Stimulated activated naive CD4-positive, alpha-beta T cell treated with Interleukin-2 at 50 U/mL for 16 hours (primary cell): ENCODE results near the gene STAU1.
"Not testable (repeated sequence)": the region's sequence is repeated elsewhere in the genome, so short reads cannot be mapped to it uniquely, and the experiment has no call there.

ENCODE experiments used
- DNase-seq: peaks from one replicate; lab custom pipeline; 2025; lab: John Stamatoyannopoulos, UW

STAU1 gene

DNA sequence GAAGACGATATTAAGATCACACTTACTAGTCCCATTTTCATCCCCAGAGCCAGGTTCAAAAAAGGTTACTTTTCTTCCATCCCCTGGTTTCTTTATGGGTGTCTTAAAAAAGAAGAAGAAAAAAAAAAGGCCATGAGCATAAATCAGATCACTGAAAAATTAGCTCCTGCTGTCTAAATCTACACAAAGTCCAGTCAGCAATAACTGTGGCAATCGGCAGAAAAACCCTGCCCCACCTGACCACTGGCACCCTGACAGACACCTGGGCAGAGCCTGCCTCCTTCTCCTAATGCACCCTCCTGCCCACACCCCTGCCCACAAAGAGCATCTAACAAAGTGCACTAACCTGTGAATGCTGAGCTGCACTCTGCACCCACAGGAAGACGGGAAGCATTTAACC is 69.8 kb downstream of the STAU1 start:
- DNase-seq = no peak

DNA sequence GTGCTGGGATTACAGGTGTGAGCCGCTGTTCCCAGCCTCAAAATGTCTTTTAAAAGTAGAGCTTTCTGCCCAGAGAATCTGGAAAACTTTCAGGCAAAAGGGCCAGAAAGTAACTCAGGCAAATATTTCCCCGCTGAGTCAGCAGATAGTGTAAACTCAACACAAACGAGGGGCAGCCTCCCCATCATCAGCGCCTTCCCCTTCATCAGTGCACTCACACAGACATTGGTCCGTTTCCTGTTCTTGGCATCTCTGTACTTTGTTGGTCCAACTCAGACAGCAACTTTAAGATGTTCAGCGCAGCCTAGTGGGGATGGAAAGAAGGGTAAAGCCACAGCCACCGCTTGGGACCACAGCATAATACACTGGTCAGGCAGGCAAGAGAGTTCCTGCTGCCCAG is 72.6 kb downstream of the STAU1 start:
- DNase-seq = no peak

DNA sequence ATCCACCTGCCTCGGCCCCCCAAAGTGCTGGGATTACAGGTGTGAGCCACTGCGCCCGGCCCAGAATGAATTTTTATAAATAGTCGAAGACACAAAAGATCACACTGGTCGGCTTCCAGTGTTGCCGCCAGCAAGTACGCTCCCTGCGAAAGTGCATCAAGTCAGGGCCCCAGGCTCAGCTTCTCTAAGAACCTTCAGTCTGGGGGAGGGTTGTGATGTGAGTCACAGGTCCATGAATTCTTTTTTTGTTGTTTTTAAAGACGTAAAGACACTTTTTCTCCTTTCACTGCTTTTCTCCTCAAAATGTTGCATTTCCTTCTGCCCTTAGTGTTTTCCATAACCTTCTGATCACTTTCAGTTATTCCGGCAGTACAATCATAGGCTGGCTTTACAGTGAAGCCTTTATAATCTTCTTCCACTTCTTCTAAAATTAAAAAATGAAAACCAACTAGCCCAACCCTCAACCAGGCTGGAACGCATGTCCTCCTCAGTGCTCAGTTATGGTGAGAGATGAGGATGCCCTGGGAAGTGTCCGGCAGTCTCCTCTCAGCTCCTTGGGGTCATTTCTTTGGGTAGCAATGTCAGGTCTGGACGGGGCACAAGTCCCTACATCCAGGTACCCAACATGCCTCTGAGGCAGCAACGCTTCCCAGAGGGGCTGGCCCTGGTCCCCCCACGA is 75.4 kb downstream of the STAU1 start:
- no peak for DNase-seq

DNA sequence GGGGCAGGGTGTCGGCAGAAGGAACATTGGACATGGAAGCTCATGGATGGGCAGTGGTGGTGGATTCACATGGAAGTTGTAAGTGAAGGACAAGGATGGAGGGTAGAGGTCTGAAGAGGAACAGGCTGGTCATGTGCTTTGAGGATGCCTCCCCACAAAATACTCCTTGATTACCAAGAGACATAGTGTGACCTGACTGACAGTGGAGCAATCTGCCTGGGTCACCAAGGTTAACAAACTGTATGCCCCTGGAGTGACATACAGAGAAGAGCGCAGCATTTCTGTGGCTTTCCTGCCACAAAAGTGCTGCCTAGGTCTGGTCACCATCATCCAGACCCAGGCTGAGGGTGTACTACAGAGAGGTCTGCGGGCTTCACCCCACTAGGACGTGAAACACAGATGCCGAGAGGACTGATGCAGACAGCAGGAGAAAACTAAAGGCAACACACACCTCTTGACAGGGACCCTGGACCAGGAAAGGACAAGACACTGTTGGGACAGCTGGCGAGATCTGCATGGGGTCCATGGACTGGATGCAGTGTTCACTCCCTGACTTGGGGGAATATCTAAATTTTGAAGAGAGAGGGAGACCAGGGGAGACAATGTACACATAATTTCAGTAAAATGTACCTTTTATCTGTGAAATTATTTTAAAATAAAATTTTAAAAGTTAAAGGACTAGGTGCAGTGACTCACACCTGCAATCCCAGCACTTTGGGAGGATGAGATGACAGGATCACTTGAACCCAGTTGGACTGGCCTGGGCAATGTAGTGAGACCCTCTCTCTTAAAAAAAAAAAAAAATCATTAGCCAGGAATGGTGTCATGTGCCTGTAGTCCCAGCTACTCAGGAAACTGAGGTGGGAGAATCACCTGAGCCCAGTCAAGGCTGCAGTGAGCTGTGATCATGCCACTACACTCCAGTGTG is 77.1 kb downstream of the STAU1 start:
- DNase-seq = no peak

DNA sequence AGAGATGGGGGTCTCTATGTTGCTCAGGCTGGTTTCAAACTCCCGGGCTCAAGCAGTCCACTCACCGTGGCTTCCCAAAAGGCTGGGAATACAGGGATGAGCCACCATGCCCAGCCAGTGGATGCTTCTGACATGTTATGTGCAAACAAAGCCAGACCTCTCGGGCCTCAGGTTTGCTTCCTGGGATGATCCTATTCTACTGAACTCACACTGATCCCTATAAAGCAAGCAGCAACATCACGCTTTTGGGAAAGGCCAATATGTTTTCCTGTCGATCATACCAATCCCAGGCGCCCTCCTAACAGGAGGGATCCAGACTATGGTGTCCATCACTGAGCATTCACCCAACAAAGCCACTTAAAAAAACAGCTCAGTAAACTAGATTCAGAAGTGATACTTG is 81.8 kb downstream of the STAU1 start:
- DNase-seq = no peak

DNA sequence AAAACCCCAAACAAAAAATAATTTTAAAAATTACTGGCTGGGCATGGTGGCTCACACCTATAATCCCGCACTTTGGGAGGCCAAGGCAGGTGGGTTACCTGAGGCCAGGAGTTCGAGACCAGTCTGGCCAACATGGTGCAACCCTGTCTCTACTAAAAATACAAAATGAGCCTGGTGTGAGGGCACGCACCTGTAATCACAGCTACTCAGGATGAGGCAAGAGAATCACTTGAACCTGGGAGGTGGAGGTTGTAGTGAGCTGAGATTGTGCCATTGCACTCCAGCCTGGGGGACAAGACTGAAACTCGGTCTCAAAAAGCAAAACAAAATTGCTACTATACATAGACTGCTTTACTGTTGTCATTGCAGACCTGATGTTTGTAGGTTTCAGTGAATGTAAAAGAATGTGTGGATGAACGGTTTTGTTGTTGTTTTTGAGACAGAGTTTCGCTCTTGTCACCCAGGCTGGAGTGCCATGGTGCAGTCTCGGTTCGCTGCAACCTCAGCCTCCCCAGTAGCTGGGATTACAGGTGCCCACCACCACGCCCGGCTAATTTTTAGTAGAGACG is 83.1 kb downstream of the STAU1 start:
- not testable (repeated sequence) for DNase-seq

DNA sequence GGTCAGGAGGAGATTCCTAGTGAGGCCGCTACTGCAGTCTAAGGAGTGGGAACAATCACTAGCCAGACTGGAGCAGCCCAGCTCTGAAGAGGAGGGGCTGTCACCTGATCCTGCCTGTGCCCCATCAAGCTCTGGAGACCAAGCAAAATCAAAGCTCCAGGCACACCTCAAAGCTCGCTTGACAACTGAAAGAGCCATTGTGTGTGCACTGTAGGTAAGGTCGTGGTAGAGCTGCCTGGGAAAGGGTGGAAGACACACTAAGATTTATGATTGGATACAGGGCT is 83.8 kb downstream of the STAU1 start:
- DNase-seq = no peak

DNA sequence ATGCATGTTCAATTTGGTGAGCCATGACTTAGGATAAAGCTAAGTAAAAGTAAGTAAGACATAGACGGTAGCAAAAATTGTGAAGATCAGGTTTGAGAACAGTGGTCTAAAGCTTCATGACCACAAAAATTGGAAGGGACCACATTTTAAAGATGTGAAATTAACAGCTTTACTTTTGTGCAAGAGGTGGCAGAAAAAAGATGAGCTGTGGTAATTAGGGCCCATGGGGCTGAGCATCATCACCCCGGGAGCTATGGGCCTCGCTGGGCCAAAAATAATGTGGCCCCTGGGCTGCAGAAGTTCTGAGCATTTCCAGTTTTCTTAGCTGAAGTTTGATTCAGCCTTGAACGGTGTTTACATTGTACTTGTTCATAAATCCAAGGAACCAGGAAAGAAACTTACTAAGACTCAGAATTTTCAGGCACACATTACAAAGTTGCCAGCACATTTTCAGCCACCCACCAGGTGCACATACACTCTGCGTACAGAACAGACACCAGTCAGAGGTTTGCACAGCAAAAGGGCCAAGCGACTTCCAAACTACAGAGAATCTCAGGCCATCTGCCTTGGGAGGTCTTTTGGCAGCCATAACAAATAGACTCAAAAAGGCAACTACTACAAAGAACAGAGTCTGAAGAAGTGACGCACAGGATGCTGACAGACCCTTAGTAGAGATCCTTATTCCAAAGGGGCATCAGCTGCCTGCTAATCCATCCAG is 84.3 kb downstream of the STAU1 start:
- DNase-seq = no peak

DNA sequence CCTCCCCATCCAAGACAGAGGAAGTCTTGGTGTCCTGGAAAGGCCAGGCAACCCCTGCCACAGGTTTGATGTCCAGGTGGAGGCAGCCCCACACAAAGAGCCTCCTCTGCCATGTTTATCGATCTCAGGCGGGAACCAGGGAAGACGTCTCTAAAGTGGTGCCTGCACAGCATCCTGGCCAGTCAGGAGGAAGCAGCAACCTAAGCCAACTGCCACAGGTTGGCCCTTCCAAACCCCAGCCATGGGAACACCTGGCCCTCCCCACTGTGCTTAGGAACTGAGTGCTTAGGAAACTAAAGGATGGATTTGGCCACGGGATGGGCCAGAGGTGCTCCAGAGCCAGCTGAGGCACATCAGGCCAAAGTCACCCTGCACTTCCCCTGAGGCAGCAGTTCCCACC is 85.1 kb downstream of the STAU1 start:
- no peak for DNase-seq

DNA sequence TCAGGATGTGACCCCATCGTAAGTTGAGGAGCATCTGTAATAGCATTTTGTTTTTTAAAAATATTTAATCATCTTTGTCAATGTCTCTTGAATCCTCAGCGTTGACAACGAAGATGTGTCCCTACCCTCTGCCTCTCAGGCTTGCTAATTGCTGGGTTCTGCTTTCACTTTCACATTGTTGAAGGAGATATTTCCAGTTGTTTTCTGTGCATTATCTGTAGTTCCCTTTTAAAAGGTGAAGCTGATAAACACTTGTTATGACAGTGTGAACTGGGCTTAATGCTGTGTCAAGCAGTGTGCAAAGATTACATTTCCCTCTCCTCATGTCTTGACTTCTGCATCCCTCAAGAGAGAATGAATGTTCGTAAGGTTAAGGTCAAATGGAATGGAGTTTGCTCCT is 87.2 kb downstream of the STAU1 start:
- no peak for DNase-seq

DNA sequence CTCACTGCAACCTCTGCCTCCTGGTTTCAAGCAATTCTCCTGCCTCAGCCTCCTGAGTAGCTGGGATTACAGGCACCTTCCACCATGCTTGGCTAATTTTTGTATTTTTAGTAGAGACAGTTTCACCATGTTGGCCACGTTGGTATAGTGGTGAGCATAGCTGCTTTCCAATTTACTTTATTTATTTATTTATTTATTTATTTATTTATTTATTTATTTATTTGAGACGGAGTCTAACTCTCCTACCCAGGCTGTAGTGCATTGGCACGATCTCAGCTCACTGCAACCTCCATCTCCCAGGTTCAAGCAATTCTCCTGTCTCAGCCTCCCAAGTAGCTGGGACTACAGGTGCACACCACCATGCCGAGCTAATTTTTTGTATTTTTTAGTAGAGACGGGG is 87.8 kb downstream of the STAU1 start:
- not testable (repeated sequence) for DNase-seq

DNA sequence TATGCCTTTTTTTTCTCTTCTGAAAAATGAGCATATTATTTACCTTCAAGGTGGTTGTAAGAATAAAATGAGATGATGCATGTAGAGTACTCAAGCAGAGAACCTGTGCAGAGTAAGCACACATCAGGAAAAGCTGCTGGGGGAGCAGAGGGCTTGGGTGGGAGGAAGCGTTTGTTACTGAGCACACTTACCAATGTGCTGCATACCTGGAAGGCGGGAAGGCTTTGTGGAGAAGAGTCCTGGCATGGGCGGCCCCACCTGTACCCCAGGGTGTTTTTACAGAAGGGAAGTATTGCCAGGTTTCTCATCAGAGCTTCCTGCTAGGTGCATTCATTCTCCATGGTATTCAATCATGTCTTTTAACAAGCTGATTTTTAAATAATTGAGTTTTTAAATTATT is 89.1 kb downstream of the STAU1 start:
- no peak for DNase-seq

DNA sequence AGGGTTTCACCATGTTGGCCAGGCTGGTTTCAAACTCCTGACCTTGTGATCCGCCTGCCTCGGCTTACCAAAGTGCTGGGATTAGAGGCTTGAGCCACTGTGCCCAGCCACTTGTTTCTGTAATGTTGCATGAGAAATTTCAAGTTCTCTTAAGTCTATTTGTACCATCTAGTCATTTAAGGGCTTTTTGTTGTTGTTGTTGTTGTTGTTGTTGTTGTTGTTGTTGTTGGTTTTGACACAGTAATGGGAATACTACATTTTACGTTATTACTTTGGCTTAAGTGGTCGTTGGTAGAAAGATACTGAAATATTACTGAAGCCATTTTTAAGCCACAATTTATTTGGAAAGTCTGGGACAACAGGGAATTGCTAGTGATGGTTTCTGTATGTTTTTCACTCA is 90.0 kb downstream of the STAU1 start:
- DNase-seq = no peak

DNA sequence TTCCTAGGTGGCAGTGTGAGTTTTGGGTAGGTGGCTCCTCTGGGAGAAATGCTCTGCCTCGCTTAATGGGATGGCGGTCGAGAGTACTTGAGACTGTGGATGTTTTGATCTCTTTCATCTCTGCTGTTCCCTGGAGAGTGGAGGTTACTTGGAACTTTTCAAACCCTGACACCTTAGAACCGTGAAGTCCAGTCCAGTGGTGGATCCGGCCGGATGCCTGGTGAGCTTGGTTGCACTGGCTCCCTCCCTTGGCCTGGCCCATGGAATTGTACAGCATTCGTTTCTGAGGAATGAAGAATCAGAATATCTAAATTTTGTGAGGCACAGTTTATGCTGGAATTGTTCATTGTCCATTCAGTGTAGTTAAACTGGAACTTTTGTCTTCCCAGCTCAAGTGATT is 91.0 kb downstream of the STAU1 start:
- no peak for DNase-seq

DNA sequence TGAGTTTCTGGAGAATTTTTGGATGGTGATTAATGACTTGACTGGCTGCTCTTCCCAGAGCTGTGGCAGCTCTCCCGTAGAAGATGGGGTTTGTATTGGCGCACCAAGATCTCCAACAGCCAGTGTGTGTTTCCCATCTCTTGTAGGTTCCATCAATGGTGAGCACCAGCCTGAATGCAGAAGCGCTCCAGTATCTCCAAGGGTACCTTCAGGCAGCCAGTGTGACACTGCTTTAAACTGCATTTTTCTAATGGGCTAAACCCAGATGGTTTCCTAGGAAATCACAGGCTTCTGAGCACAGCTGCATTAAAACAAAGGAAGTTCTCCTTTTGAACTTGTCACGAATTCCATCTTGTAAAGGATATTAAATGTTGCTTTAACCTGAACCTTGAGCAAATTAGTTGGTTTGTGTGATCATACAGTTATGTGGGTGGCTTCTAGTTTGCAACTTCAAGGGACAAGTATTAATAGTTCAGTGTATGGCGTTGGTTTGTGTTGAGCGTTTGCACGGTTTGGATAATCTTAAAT is 91.9 kb downstream of the STAU1 start:
- DNase-seq = no peak

DNA sequence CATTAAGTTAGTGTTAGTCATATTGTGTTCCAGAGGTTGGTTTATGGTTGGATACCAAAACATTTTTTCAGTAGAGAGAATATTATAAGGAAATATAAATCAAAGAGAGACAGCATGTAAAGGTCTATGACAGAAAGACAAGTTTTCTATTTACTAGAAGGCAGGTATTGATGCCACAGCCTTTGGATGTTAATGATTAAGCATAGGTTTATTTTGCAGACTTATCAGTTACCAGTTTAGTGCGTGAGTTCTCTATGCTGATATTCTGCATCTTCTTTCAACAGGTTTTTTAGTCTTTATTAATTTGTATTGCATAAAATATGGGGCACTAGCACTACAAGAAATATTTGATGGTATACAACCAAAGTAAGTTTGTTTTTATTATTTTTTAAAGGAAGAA is 96.4 kb downstream of the STAU1 start:
- no peak for DNase-seq

DNA sequence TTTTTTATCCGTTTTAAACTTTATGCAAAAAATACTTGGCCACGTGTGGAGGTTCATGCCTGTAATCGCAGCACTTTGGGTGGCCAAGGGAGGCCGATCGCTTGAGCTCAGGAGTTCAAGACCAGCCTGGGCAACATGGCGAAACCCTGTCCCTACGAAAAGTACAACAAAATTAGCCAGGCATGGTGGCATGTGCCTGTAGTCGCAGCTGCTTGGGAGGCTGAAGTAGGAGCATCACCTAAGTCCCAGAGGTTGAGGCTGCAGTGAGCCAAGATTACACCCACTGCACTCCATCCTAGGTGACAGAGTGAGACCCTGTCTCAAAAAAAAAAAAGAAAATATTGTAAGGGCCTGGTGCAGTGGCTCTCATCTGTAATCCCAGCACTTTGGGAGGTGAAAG is 97.0 kb downstream of the STAU1 start:
- no peak for DNase-seq

DNA sequence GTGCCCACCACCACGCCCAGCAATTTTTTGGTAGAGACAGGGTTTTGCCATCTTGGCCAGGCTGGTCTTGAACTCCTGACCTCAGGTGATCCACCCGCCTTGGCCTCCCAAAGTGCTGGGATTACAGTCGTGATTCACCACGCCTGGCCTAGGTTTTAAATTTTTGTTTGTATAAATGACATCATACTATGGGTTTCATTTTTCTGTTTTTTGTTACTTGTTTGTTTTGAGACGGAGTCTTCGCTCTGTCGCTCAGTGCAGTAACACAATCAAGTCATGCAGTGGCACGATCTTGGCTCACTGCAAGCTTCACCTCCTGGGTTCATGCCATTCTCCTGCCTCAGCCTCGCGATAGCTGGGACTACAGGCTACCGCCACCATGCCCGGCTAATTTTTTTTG is 105.8 kb downstream of the STAU1 start:
- DNase-seq = not testable (repeated sequence)

DNA sequence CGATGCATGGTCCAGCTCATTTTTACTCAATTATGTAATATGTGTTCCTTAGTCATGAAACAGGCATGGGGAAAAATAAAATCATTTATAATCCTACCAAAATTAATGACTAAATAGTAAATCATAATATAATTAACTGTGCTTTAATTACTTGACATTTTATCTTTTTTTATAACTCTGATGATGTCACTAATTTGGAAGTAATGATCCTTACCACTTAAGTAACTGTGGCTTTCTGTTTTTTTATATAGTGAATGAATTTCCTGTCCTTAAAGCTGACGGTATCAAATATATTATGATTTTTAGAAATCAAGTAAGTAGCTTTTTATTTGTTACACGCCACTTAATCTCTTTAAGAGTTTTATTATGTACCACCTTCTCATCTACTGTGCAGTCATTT is 109.8 kb downstream of the STAU1 start:
- DNase-seq = no peak

DNA sequence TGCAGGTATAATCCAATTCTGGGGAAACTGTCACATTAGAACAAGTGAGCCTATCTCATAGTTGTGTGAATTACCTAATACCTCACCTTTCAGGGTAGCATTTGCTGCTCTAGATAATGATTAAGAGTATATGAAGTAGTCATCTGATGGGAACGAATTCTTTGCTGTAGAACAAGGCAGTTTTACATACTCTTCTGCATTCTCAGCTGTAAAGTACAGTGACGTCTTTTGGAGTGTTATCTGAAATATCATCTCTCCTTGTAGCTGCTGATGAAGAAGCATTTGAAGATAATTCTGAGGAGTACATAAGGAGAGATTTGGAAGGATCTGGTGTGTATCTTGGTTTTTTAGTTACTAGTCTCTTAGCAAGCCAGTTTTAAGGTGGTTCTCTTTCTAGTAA is 113.6 kb downstream of the STAU1 start:
- no peak for DNase-seq
